Measurements from ENCODE around the gene CDH4. TPM values are rescaled to one million over a fixed set of nuclear protein-coding genes. Genes with fewer than 3 reads are reported as not detected.

Gene CDH4
- total and polyA plus RNA-seq, 2 of the 8 experiments (the other 6 are each of a cell fraction or from before 2014, with no cell fraction given): 4.3 to 7.9 TPM

- no peak for TF ChIP-seq KDM4A (IDR thresholded peaks at IDR 0.05; ENCODE audit: low read depth, low read length, severe bottlenecking)
- no peak for TF ChIP-seq JUN (IDR thresholded peaks at IDR 0.05; ENCODE audit: low read depth, low read length)
- no peak for TF ChIP-seq CREB1 (IDR thresholded peaks at IDR 0.05)
- no peak for TF ChIP-seq BACH1 (IDR thresholded peaks at IDR 0.05; ENCODE audit: low read length)
These were observed 696.7 kb downstream of the CDH4 start (continued) for GRCh38 chr20:61948586-61949362.

Measured in H1 (cell line).